Spleen (tissue), 11 donors: ENCODE measurements around the gene AGO4. TPM values are rescaled to one million over a fixed set of nuclear protein-coding genes. Genes with fewer than 3 reads are reported as not detected.

Source experiments
- DNase-seq: peaks from one replicate; pipeline ENCODE4 v3.0.0-alpha.2; 2020
- H3K27ac ChIP-seq, 8 donors: fragments of 200-600 bp; sonication (generic) in 7 of 8; 1 replicate in 4 of 8; 2 replicates in 4 of 8; pipeline versions ENCODE4 v1.5.0 to v1.8.0; 2016 to 2021; ENCODE audit warnings: inconsistent platforms in 4 of 8, mild to moderate bottlenecking in 4 of 8, moderate library complexity in 1 of 8
- H3K27me3 ChIP-seq, 7 donors: fragments of 200-600 bp; sonication (generic) in 6 of 7; replicated peaks in 1 of 7; 1 replicate in 4 of 7; 2 replicates in 3 of 7; pipeline versions ENCODE4 v1.5.0 to v1.8.0; 2016 to 2021; ENCODE audit warnings: inconsistent platforms in 3 of 7, mild to moderate bottlenecking in 1 of 7
- H3K36me3 ChIP-seq, 6 donors: fragments of 200-600 bp; sonication (generic) in 5 of 6; 1 replicate in 4 of 6; 2 replicates in 2 of 6; pipeline versions ENCODE4 v1.5.0 to v1.8.0; 2016 to 2021; ENCODE audit warnings: inconsistent platforms in 2 of 6
- H3K4me1 ChIP-seq, 6 donors: fragments of 200-600 bp; sonication (generic) in 5 of 6; 1 replicate in 3 of 6; 2 replicates in 3 of 6; pipeline versions ENCODE4 v1.5.0 to v1.8.0; 2016 to 2021; ENCODE audit warnings: inconsistent platforms in 3 of 6
- H3K4me3 ChIP-seq, 8 donors: fragments of 200-600 bp; sonication (generic) in 7 of 8; 1 replicate in 4 of 8; 2 replicates in 4 of 8; pipeline versions ENCODE4 v1.5.0 to v1.8.0; 2016 to 2021; ENCODE audit warnings: inconsistent platforms in 4 of 8, mild to moderate bottlenecking in 4 of 8, moderate library complexity in 2 of 8
- H3K9me3 ChIP-seq, 8 donors: fragments of 200-600 bp; sonication (generic) in 7 of 8; 1 replicate in 4 of 8; 2 replicates in 4 of 8; pipeline versions ENCODE4 v1.5.0 to v1.8.0; 2016 to 2021; ENCODE audit warnings: inconsistent platforms in 4 of 8
- CTCF ChIP-seq, 11 experiments: fragments of 200-600 bp in 7 of 11; fragments of 450-650 bp in 4 of 11; sonication (generic) in 4 of 11; IDR thresholded peaks in 8 of 11; conservative IDR thresholded peaks in 3 of 11; 1 replicate in 7 of 11; 2 replicates in 4 of 11; pipeline versions ENCODE4 v1.4.0 to v1.8.0; 2016 to 2021; ENCODE audit warnings: antibody characterized with exemption in 11 of 11, inconsistent platforms in 4 of 11, mild to moderate bottlenecking in 1 of 11
- POLR2A ChIP-seq, 3 donors: fragments of 450-650 bp; IDR thresholded peaks; one replicate each; pipeline ENCODE4 v1.5.1; 2017; ENCODE audit warnings: antibody characterized with exemption in 3 of 3, mild to moderate bottlenecking in 1 of 3
- POLR2AphosphoS5 ChIP-seq, 3 donors: sonication (generic); formaldehyde crosslinking; IDR thresholded peaks; one replicate each; pipeline ENCODE4 v1.5.1; 2017; ENCODE audit warnings: antibody characterized with exemption in 3 of 3
- WGBS, 5 donors: extraction: QIAGEN DNeasy Blood & Tissue Kit in 3 of 5; methylation state at CpG; one replicate each; pipeline versions ENCODE4 v1.1.5 to v1.1.7; 2013 to 2018; 5-methylcytosine and 5-hydroxymethylcytosine counted together
- intact Hi-C: fragments of 100-400 bp; cut with DNase I; formaldehyde crosslinking; loops from one replicate; pipeline ENCODE4 v1.15.0; 2023; ENCODE audit warnings: low total_unique reads
- polyA plus RNA-seq, 3 donors: library from polyadenylated mRNA; stranded (reverse); fragments of 200-250 nt; gene quantifications; one replicate each; pipeline ENCODE4 v1.2.1, GENCODE V29; 2013
- total RNA-seq, 7 donors: library from RNA; depleted of rRNA in 3 of 7; stranded (reverse); fragments of >200 nt in 3 of 7; fragmentation: NEBNext Ultra II Directional in 4 of 7; extraction: Animal tissue kit (Norgen Biotek cat#: 25700) in 4 of 7; gene quantifications; one replicate each; pipeline versions ENCODE4 v1.1.0 to v1.2.1, GENCODE V29; 2016 to 2021
- donor health status: healthy with polysubstance abuse.
- donor health status: DM: no; HTN: no; CAD: no; lungs with moderate emphysema.
- donor health status: DM: no; HTN: no; CAD: no.
- donor health status: Bipolar disorder and iron deficiency.
- donor health status: healthy.
- donor health status: DM: no; HTN: no; CAD: no.
- donor health status: DM: yes; HTN: yes; CAD: no.

AGO4 gene
- total and polyA plus RNA-seq, 10 donors = 6.4 to 73.3 (median 31.7) TPM

GRCh38 chr1:35901235-35901634 lies 93.4 kb downstream of the AGO4 start:
- Histone ChIP-seq H3K27me3 (no peaks in the 10 kb centered on the region), H3K9me3 (no peaks in the 10 kb centered on the region), H3K4me1 (peaks cover 0 to 15% (median 0%) of the 10 kb centered on the region in 6 donors), H3K36me3 (peaks cover 0 to 99% (median 61%) of the 10 kb centered on the region in 6 donors), H3K27ac (no peak overlapping the region), H3K4me3 (no peak overlapping the region)
- no peak for DNase-seq
- WGBS, 5 donors = 90 to 97% (median 96%) methylated on average over 9 of the region's 9 CpGs
- intact Hi-C loops = no loop called here
- no peak for TF ChIP-seq POLR2A (IDR thresholded peaks at IDR 0.05)
- TF ChIP-seq CTCF (IDR thresholded peaks at IDR 0.05 in 8 of 11, conservative IDR thresholded peaks at IDR 0.05 in 3 of 11) = no peak
- no peak for TF ChIP-seq POLR2AphosphoS5 (IDR thresholded peaks at IDR 0.05)

GRCh38 chr1:35902671-35903070 lies 94.9 kb downstream of the AGO4 start:
- H3K36me3 ChIP-seq = peaks cover 1 to 99% (median 71%) of the 10 kb centered on the region in 6 donors
- whole genome bisulfite sequencing, 5 donors = 91 to 100% (median 94%) methylated on average over 2 of the region's 2 CpGs
- H3K9me3 ChIP-seq = no peaks in the 10 kb centered on the region
- intact Hi-C loops = no loop called here
- peaks cover 0 to 15% (median 0%) of the 10 kb centered on the region in 6 donors for H3K4me1 ChIP-seq
- no peak for DNase-seq
- no peak overlapping the region for H3K4me3 ChIP-seq
- no peak for TF ChIP-seq POLR2A (IDR thresholded peaks at IDR 0.05)
- TF ChIP-seq POLR2AphosphoS5 (IDR thresholded peaks at IDR 0.05) = no peak
- TF ChIP-seq CTCF (IDR thresholded peaks at IDR 0.05 in 8 of 11, conservative IDR thresholded peaks at IDR 0.05 in 3 of 11) = no peak
- no peaks in the 10 kb centered on the region for H3K27me3 ChIP-seq
- H3K27ac ChIP-seq = no peak overlapping the region

Other genes with a start within 250 kb of the AGO4 start
- 1 to 10 TPM in 4 of 7 donors, under 1 TPM in 1, not detected in 2; 0.60 to 2.9 (median 1.7) TPM for gene TFAP2E, start 234.7 kb upstream of the AGO4 start, total RNA-seq
- 1 to 10 TPM; 1.6 to 4.4 (median 3.4) TPM for gene TFAP2E, start 234.7 kb upstream of the AGO4 start, polyA plus RNA-seq
- 10 to 100 TPM; 32.1 to 49.2 (median 45.5) TPM for gene PSMB2, start 166.5 kb upstream of the AGO4 start, total RNA-seq
- gene PSMB2, start 166.5 kb upstream of the AGO4 start, polyA plus RNA-seq = 10 to 100 TPM; 20.7 to 48.2 (median 37.4) TPM
- gene C1orf216, start 89.1 kb upstream of the AGO4 start, total RNA-seq = 10 to 100 TPM in 3 of 7 donors, 1 to 10 TPM in 4; 8.4 to 12.6 (median 9.5) TPM
- 1 to 10 TPM; 2.7 to 8.1 (median 4.2) TPM for gene C1orf216, start 89.1 kb upstream of the AGO4 start, polyA plus RNA-seq
- gene CLSPN, start 38.0 kb upstream of the AGO4 start, total RNA-seq = 1 to 10 TPM; 3.1 to 7.1 (median 5.0) TPM
- under 1 TPM; 0.13 to 0.99 (median 0.38) TPM for gene CLSPN, start 38.0 kb upstream of the AGO4 start, polyA plus RNA-seq
- 10 to 100 TPM; 27.4 to 38.2 (median 32.4) TPM for gene AGO1, start 75.2 kb downstream of the AGO4 start, total RNA-seq
- gene AGO1, start 75.2 kb downstream of the AGO4 start, polyA plus RNA-seq = 1 to 10 TPM; 2.3 to 4.3 (median 2.9) TPM
- gene AGO3, start 123.1 kb downstream of the AGO4 start, total RNA-seq = 10 to 100 TPM; 18.6 to 41.1 (median 31.7) TPM
- 1 to 10 TPM; 1.5 to 2.8 (median 1.9) TPM for gene AGO3, start 123.1 kb downstream of the AGO4 start, polyA plus RNA-seq